PFSK-1 (cell line): ENCODE data around the gene ABI3BP.

Experiments
- POLR2AphosphoS5 ChIP-seq: IDR thresholded peaks from 2 replicates; pipeline ENCODE4 v1.6.1; 2012; ENCODE audit warnings: low read depth, mild to moderate bottlenecking, control low read depth, low read length, moderate library complexity
- TAF1 ChIP-seq: IDR thresholded peaks from 2 replicates; pipeline ENCODE4 v1.6.1; 2012; ENCODE audit warnings: low read length, control low read depth, borderline replicate concordance; ENCODE audit not compliant: insufficient read depth

DNA sequence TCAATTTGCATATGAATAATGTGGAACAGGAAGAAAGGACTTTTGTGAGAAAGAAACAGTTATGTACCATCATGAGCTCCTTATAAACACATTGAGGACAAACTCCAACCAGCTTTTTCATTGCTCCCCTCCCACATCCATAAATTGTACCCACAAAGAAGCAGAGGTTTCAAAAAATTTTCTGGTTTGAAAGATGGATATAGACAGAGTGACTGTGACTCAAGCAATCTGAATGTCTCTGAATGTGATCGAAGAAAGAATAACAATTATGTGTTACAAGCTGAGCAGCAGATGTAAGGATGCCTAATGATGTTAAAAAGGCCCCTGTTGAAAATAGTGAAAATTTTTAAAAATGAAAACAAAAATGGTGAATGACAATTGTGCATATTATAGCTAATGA is 156.6 kb downstream of the ABI3BP start:
- no peak for TF ChIP-seq POLR2AphosphoS5
- no peak for TF ChIP-seq TAF1
